Left renal cortex interstitium (tissue), 4 donors: ENCODE measurements around the gene IGSF3. TPM values are rescaled to one million over a fixed set of nuclear protein-coding genes. Genes with fewer than 3 reads are reported as not detected.
A peak's percentile ranks its signal among the peaks of the same experiment; 100 is the strongest.

Source experiments
- DNase-seq, 4 donors: peaks; one replicate each; pipeline ENCODE4 v3.0.0-alpha.2; 2013; ENCODE audit warnings: low read depth in 4 of 4, low spot score in 2 of 4, missing footprints in 1 of 4
- polyA plus RNA-seq, 4 donors: library from polyadenylated mRNA; unstranded; fragments of 120-200 nt; gene quantifications; one replicate each; pipeline ENCODE4 v1.2.1, GENCODE V29; 2013; ENCODE audit not compliant: insufficient read length in 4 of 4

IGSF3 gene
- polyA plus RNA-seq, result 10 to 100 TPM; 26.0 to 29.4 (median 28.7) TPM

GRCh38 chr1:116667575-116668105, at the start of gene IGSF3:
IGSF3 (minus strand) TSS chr1:116667733; CDS start chr1:116666326, 1,407 bp downstream.
- DNase-seq, result peak in 1 of 4 donors; percentile 39

- no peak for DNase-seq
Observed at GRCh38 chr1:116717318-116717717, 49.8 kb upstream of the IGSF3 start.

GRCh38 chr1:116716391-116716790, 48.9 kb upstream of the IGSF3 start:
- DNase-seq, result no peak

- no peak for DNase-seq
Observed at GRCh38 chr1:116713474-116713873, 45.9 kb upstream of the IGSF3 start.

- no peak for DNase-seq
Observed at GRCh38 chr1:116712510-116712909, 45.0 kb upstream of the IGSF3 start.

- DNase-seq, result no peak
Observed at GRCh38 chr1:116711263-116711840, 43.8 kb upstream of the IGSF3 start.

- DNase-seq, result no peak
Observed at GRCh38 chr1:116710420-116711262, 43.1 kb upstream of the IGSF3 start.

GRCh38 chr1:116709666-116710167, 42.2 kb upstream of the IGSF3 start:
- no peak for DNase-seq

- no peak for DNase-seq
Observed at GRCh38 chr1:116708255-116708900, 40.8 kb upstream of the IGSF3 start.

GRCh38 chr1:116706841-116707240, 39.3 kb upstream of the IGSF3 start:
- DNase-seq, result no peak

- no peak for DNase-seq
Observed at GRCh38 chr1:116706123-116706522, 38.6 kb upstream of the IGSF3 start.

- no peak for DNase-seq
Observed at GRCh38 chr1:116704278-116704677, 36.7 kb upstream of the IGSF3 start.

GRCh38 chr1:116699605-116700004, 32.1 kb upstream of the IGSF3 start:
- DNase-seq, result no peak

- no peak for DNase-seq
Observed at GRCh38 chr1:116698244-116698595, 30.7 kb upstream of the IGSF3 start.

GRCh38 chr1:116697548-116698243, 30.2 kb upstream of the IGSF3 start:
- DNase-seq, result no peak

GRCh38 chr1:116694524-116694923, 27.0 kb upstream of the IGSF3 start:
- no peak for DNase-seq

GRCh38 chr1:116693759-116694480, 26.4 kb upstream of the IGSF3 start:
- DNase-seq, result no peak

GRCh38 chr1:116692879-116693278, 25.3 kb upstream of the IGSF3 start:
- no peak for DNase-seq

GRCh38 chr1:116690849-116691406, 23.4 kb upstream of the IGSF3 start:
- no peak for DNase-seq

- no peak for DNase-seq
Observed at GRCh38 chr1:116690396-116690848, 22.9 kb upstream of the IGSF3 start.
